Adrenal gland (tissue), 5 donors: Measurements from ENCODE around the gene NBEAL1.

Experiments
- CTCF ChIP-seq, 6 experiments: fragments of 450-650 bp in 4 of 6; fragments of 200-600 bp in 2 of 6; sonication (generic) in 1 of 6; IDR thresholded peaks; 1 replicate in 5 of 6; 2 replicates in 1 of 6; pipeline versions ENCODE4 v1.5.1 to v1.8.0; 2016 to 2021; ENCODE audit warnings: antibody characterized with exemption in 6 of 6, mild to moderate bottlenecking in 2 of 6, moderate library complexity in 1 of 6
- POLR2A ChIP-seq, 2 donors: fragments of 450-650 bp; IDR thresholded peaks; one replicate each; pipeline ENCODE4 v1.6.1; 2017; ENCODE audit warnings: antibody characterized with exemption in 2 of 2, mild to moderate bottlenecking in 2 of 2, moderate library complexity in 1 of 2
- donor health status: DM: no; HTN: no; CAD: no.

GRCh38 chr2:203052539-203052938 is 37.9 kb downstream of the NBEAL1 start:
- TF ChIP-seq POLR2A (IDR thresholded peaks at IDR 0.05) (no peak), CTCF (IDR thresholded peaks at IDR 0.05) (no peak)
